H1 (cell line): ENCODE data around the gene SCN3B. TPM values are rescaled to one million over a fixed set of nuclear protein-coding genes. Genes with fewer than 3 reads are reported as not detected.

Source experiments
- CTCF ChIA-PET: fragments of 300-600 bp; sonication (Branson Sonifier 250); formaldehyde crosslinking; loops from one replicate; lab custom pipeline; 2021; ENCODE audit not compliant: partially characterized antibody; lab: Charles Lee
- POLR2A ChIA-PET: fragments of 300-600 bp; sonication (Branson Sonifier 250); formaldehyde crosslinking; loops from one replicate; lab custom pipeline; 2021; ENCODE audit warnings: inconsistent platforms; ENCODE audit not compliant: partially characterized antibody; lab: Charles Lee
- DNase-seq, 2 experiments: peaks; one replicate each; pipeline versions ENCODE4 v3.0.0 to v3.0.0-alpha.2; 2010 to 2022; ENCODE audit warnings: low spot score in 2 of 2, low read depth in 1 of 2, mixed read lengths in 1 of 2
- FAIRE-seq: peaks from 2 replicates; lab custom pipeline; 2011; peaks lifted over from hg19 to GRCh38; lab: Jason Lieb, UNC
- H2AFZ ChIP-seq: 2 replicates; pipeline ENCODE4 v1.8.1; 2012; ENCODE audit warnings: low read length, inconsistent platforms
- H2AK5ac ChIP-seq: 2 replicates; pipeline ENCODE4 v1.6.1; 2013; ENCODE audit warnings: low read depth, low read length
- H2BK120ac ChIP-seq: replicated peaks from 2 replicates; pipeline ENCODE3; 2013; ENCODE audit warnings: low read depth, low read length, inconsistent platforms
- H2BK12ac ChIP-seq: 2 replicates; pipeline ENCODE4 v1.6.1; 2013; ENCODE audit warnings: low read depth, low read length
- H2BK15ac ChIP-seq: 2 replicates; pipeline ENCODE4 v1.6.1; 2013; ENCODE audit warnings: low read length
- H2BK20ac ChIP-seq: 2 replicates; pipeline ENCODE4 v1.6.1; 2013; ENCODE audit warnings: low read length
- H2BK5ac ChIP-seq: 2 replicates; pipeline ENCODE4 v1.6.1; 2013; ENCODE audit warnings: low read depth, low read length
- H3K14ac ChIP-seq: 2 replicates; pipeline ENCODE4 v1.6.1; 2013; ENCODE audit warnings: inconsistent platforms; ENCODE audit not compliant: insufficient read length
- H3K18ac ChIP-seq: 2 replicates; pipeline ENCODE4 v1.6.1; 2013; ENCODE audit warnings: low read length; ENCODE audit errors: extremely low read depth
- H3K23ac ChIP-seq: 2 replicates; pipeline ENCODE4 v1.6.1; 2013; ENCODE audit warnings: inconsistent platforms; ENCODE audit not compliant: insufficient read length
- H3K23me2 ChIP-seq: 2 replicates; pipeline ENCODE4 v1.6.1; 2013; ENCODE audit warnings: low read depth, low read length
- H3K27ac ChIP-seq: 2 replicates; pipeline ENCODE4 v1.6.1; 2011; ENCODE audit warnings: low read depth, low read length, inconsistent platforms
- H3K27me3 ChIP-seq, 4 experiments: replicated peaks in 1 of 4; 1 replicate in 1 of 4; 2 replicates in 3 of 4; pipeline versions ENCODE4 v1.6.1 to v1.8.1; 2011 to 2013; ENCODE audit warnings: low read length in 3 of 4, mild to moderate bottlenecking in 3 of 4, inconsistent platforms in 2 of 4, mixed read lengths in 2 of 4, moderate library complexity in 1 of 4; ENCODE audit not compliant: control insufficient read depth in 3 of 4, insufficient read depth in 3 of 4; ENCODE audit errors: extremely low read depth in 1 of 4
- H3K36me3 ChIP-seq, 4 experiments: 2 replicates each; pipeline versions ENCODE4 v1.6.1 to v1.8.1; 2011 to 2013; ENCODE audit warnings: mild to moderate bottlenecking in 4 of 4, low read length in 3 of 4, moderate library complexity in 2 of 4, control low read depth in 1 of 4, inconsistent platforms in 1 of 4; ENCODE audit not compliant: insufficient read depth in 4 of 4, control insufficient read depth in 2 of 4
- H3K4ac ChIP-seq: replicated peaks from 2 replicates; pipeline ENCODE3; 2013; ENCODE audit warnings: low read length, low read depth, mixed read lengths, inconsistent platforms; ENCODE audit not compliant: insufficient read length
- H3K4me1 ChIP-seq, 4 experiments: replicated peaks in 1 of 4; 1 replicate in 1 of 4; 2 replicates in 3 of 4; pipeline versions ENCODE4 v1.6.1 to v1.8.1; 2011 to 2013; ENCODE audit warnings: low read length in 3 of 4, inconsistent platforms in 2 of 4, mixed read lengths in 1 of 4; ENCODE audit not compliant: insufficient read depth in 4 of 4, control insufficient read depth in 3 of 4
- H3K4me2 ChIP-seq, 2 experiments: 2 replicates each; pipeline versions ENCODE4 v1.6.1 to v1.8.1; 2011 to 2013; ENCODE audit warnings: low read depth in 2 of 2, low read length in 2 of 2, control low read depth in 1 of 2, inconsistent platforms in 1 of 2, mild to moderate bottlenecking in 1 of 2; ENCODE audit not compliant: insufficient read depth in 1 of 2
- H3K4me3 ChIP-seq, 4 experiments: fragments of 200-600, 300-600 bp in 1 of 4; sonication (generic), shearing (Covaris generic), sonication (Bioruptor Twin) in 1 of 4; 2 replicates each; pipeline versions ENCODE4 v1.5.1 to v1.8.1; 2011 to 2016; ENCODE audit warnings: low read length in 4 of 4, low read depth in 3 of 4, control low read depth in 2 of 4, inconsistent platforms in 2 of 4, mild to moderate bottlenecking in 2 of 4, mixed read lengths in 1 of 4, moderate library complexity in 1 of 4; ENCODE audit not compliant: insufficient read depth in 2 of 4; ENCODE audit errors: extremely low read depth in 1 of 4
- H3K56ac ChIP-seq: replicated peaks from 2 replicates; pipeline ENCODE3; 2013; ENCODE audit warnings: low read depth, mild to moderate bottlenecking, mixed read lengths, low read length, inconsistent platforms; ENCODE audit not compliant: insufficient read length
- H3K79me1 ChIP-seq: 2 replicates; pipeline ENCODE4 v1.6.1; 2013; ENCODE audit warnings: low read depth, low read length, control low read depth
- H3K79me2 ChIP-seq, 2 experiments: 2 replicates each; pipeline versions ENCODE4 v1.6.1 to v1.8.1; 2012 to 2013; ENCODE audit warnings: low read length in 2 of 2, mild to moderate bottlenecking in 2 of 2, inconsistent platforms in 1 of 2; ENCODE audit not compliant: insufficient read depth in 2 of 2, control insufficient read depth in 1 of 2
- H3K9ac ChIP-seq, 4 experiments: replicated peaks in 1 of 4; 1 replicate in 1 of 4; 2 replicates in 3 of 4; pipeline versions ENCODE4 v1.6.1 to v1.8.1; 2011 to 2013; ENCODE audit warnings: low read depth in 3 of 4, low read length in 3 of 4, control low read depth in 2 of 4, mild to moderate bottlenecking in 2 of 4, moderate library complexity in 2 of 4, inconsistent platforms in 1 of 4; ENCODE audit errors: extremely low read depth in 1 of 4
- H3K9me3 ChIP-seq, 2 experiments: 2 replicates each; pipeline versions ENCODE4 v1.6.1 to v1.8.1; 2012 to 2013; ENCODE audit warnings: mild to moderate bottlenecking in 2 of 2, moderate library complexity in 2 of 2, control low read depth in 1 of 2, inconsistent platforms in 1 of 2, low read depth in 1 of 2, low read length in 1 of 2, mixed read lengths in 1 of 2; ENCODE audit not compliant: insufficient read depth in 2 of 2
- H4K20me1 ChIP-seq, 2 experiments: replicated peaks in 1 of 2; 2 replicates each; pipeline versions ENCODE3 to v1.8.1; 2011 to 2013; ENCODE audit warnings: inconsistent platforms in 2 of 2, low read length in 2 of 2, mild to moderate bottlenecking in 1 of 2; ENCODE audit not compliant: insufficient read depth in 2 of 2, control insufficient read depth in 1 of 2
- H4K5ac ChIP-seq: 2 replicates; pipeline ENCODE4 v1.6.1; 2013; ENCODE audit warnings: low read length, low read depth, mixed read lengths, inconsistent platforms; ENCODE audit not compliant: insufficient read length
- H4K8ac ChIP-seq: 2 replicates; pipeline ENCODE4 v1.8.0; 2013; ENCODE audit warnings: mild to moderate bottlenecking, moderate library complexity, low read length, inconsistent platforms; ENCODE audit not compliant: insufficient read depth; ENCODE audit errors: extremely low read depth
- H4K91ac ChIP-seq: replicated peaks from 2 replicates; pipeline ENCODE3; 2013; ENCODE audit warnings: low read length, mixed read lengths, inconsistent platforms; ENCODE audit not compliant: insufficient read length
- CHD1 ChIP-seq: IDR thresholded peaks from 2 replicates; pipeline ENCODE4 v1.6.1; 2012; ENCODE audit warnings: low read depth, low read length, improper control_type of control experiment
- CREB1 ChIP-seq: IDR thresholded peaks from 2 replicates; pipeline ENCODE4 v1.6.1; 2012; ENCODE audit warnings: inconsistent platforms
- CTBP2 ChIP-seq: IDR thresholded peaks from 2 replicates; pipeline ENCODE4 v1.7.0; 2011; ENCODE audit warnings: borderline replicate concordance, mild to moderate bottlenecking, moderate library complexity, mixed read lengths, low read length; ENCODE audit not compliant: insufficient read depth, insufficient read length
- EGR1 ChIP-seq: IDR thresholded peaks from 2 replicates; pipeline ENCODE4 v1.6.1; 2011; ENCODE audit warnings: low read depth, low read length, borderline replicate concordance
- HDAC6 ChIP-seq: IDR thresholded peaks from one replicate; pipeline ENCODE4 v1.7.1; 2012; ENCODE audit warnings: low read depth, mild to moderate bottlenecking, inconsistent platforms, low read length, moderate library complexity
- RXRA ChIP-seq: IDR thresholded peaks from 2 replicates; pipeline ENCODE4 v1.6.1; 2011; ENCODE audit warnings: low read depth, mild to moderate bottlenecking, low read length, moderate library complexity; ENCODE audit not compliant: insufficient read depth
- SIRT6 ChIP-seq: IDR thresholded peaks from one replicate; pipeline ENCODE4 v1.7.1; 2012; ENCODE audit warnings: low read length, inconsistent platforms
- SUZ12 ChIP-seq: fragments of 200-600 bp; sonication (generic); IDR thresholded peaks from 2 replicates; pipeline ENCODE4 v1.6.1; 2012; ENCODE audit warnings: mild to moderate bottlenecking, inconsistent platforms, low read length, moderate library complexity, mixed read lengths
- TAF7 ChIP-seq: optimal IDR thresholded peaks from 2 replicates; pipeline ENCODE3; 2011; ENCODE audit warnings: low read depth, mild to moderate bottlenecking, inconsistent platforms, low read length, moderate library complexity, borderline replicate concordance
- WGBS, 2 experiments: shearing (Covaris generic) in 1 of 2; methylation state at CpG; one replicate each; pipeline versions ENCODE4 v1.1.6 to v1.1.7; 2013 to 2015; ENCODE audit warnings: low lambda C conversion rate in 2 of 2, mixed read lengths in 2 of 2, inconsistent platforms in 1 of 2, low coverage in 1 of 2, missing lambda C conversion rate in 1 of 2; ENCODE audit not compliant: insufficient replicate concordance in 2 of 2, insufficient coverage in 1 of 2, insufficient read length in 1 of 2; ENCODE audit errors: extremely low coverage in 1 of 2, missing lambda C conversion rate in 1 of 2; 5-methylcytosine and 5-hydroxymethylcytosine counted together
- polyA plus RNA-seq, 7 experiments: library from polyadenylated mRNA; depleted of rRNA in 3 of 7; stranded (reverse) in 5 of 7; unstranded in 2 of 7; fragments of >200 nt in 5 of 7; fragments of 200-250 nt in 2 of 7; gene quantifications; 1 replicate in 5 of 7; 2 replicates in 1 of 7; 4 replicates in 1 of 7; pipeline versions ENCODE4 v1.2.1 to v1.2.3, GENCODE V29; 2011 to 2013; ENCODE audit warnings: missing spikeins in 2 of 7, mixed read lengths in 2 of 7
- total RNA-seq: library from RNA; stranded (reverse); fragmentation: NEBNext Ultra II Directional; extraction: Animal tissue kit (Norgen Biotek cat#: 25700); gene quantifications from 2 replicates; pipeline ENCODE4 v1.2.1, GENCODE V29; 2021
- TF ChIP-seq, protein P1 (sequence below): IDR thresholded peaks from 2 replicates; pipeline ENCODE4 v1.6.1; 2012; ENCODE audit warnings: inconsistent platforms
- TF ChIP-seq, protein P2 (sequence below): IDR thresholded peaks from 2 replicates; pipeline ENCODE4 v1.6.1; 2012; ENCODE audit warnings: low read length, inconsistent platforms

The SCN3B gene
- total and polyA plus RNA-seq, 2 of the 8 experiments (the other 6 are each of a cell fraction or from before 2014, with no cell fraction given) = 0.67 to 1.1 TPM

DNA sequence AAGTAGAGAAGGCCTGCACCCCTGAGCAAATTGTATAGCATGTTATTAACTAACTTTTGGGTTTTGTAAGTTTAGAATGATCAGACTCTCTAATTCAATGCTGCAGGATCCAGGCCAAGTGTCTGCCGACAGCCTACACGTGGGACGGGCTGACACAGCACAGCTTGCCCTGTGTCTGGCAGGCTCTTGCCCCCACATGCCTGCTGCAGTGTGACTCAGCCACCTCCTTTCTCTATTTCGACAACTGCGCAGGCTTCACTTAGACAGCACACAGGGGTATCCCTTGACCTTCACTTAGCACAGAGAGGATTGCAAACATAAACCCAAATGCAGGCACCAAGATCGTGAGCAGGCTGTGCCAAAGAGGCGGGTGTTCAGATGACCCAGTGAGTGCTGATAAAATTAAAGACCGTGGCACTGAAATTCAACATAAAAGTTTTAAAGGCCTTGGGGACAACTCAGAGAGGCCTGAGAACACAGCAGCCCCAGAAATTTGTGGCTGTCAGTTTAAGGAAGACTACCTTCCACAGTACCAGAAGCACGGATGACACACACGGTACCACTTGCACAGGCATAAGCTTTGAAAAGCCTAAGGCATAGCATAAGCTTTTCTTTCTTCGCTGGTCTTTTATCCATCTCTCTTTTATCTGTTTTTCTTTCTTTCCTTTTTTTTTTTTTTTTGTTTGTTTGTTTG is 37.8 kb downstream of the SCN3B start:
- Histone ChIP-seq H4K5ac (no peak overlapping the region), H4K91ac (no peak overlapping the region), H3K9ac (no peak overlapping the region), H3K4me2 (no peak overlapping the region), H3K79me1 (no peaks in the 10 kb centered on the region), H2BK15ac (no peak overlapping the region), H3K18ac (no peak overlapping the region), H2BK20ac (no peak overlapping the region), H2BK5ac (no peak overlapping the region), H3K56ac (no peak overlapping the region), H3K27ac (no peak overlapping the region), H3K9me3 (no peaks in the 10 kb centered on the region), H3K14ac (no peak overlapping the region), H3K36me3 (peaks cover 4 to 28% (median 22%) of the 10 kb centered on the region in 4 experiments; a peak in 7 of 8 replicates), H4K20me1 (peaks cover 0 to 2% of the 10 kb centered on the region in 2 experiments), H3K23me2 (no peaks in the 10 kb centered on the region), H4K8ac (no peak overlapping the region), H2AFZ (no peak overlapping the region), H3K23ac (no peak overlapping the region), H3K4me1 (no peaks in the 10 kb centered on the region), H2AK5ac (no peak overlapping the region), H3K27me3 (no peaks in the 10 kb centered on the region), H3K4me3 (no peak overlapping the region), H3K79me2 (no peaks in the 10 kb centered on the region), H2BK120ac (no peak overlapping the region), H2BK12ac (no peak overlapping the region), H3K4ac (no peak overlapping the region)
- FAIRE-seq (no peak), DNase-seq (no peak)
- WGBS, 2 experiments = 95% methylated on average over 10 of the region's 11 CpGs; no CpG with 5 or more reads in 1 of the 2 experiments
- CTCF ChIA-PET = interaction anchor here (1.3 kb wide), 1 partner anchor 14 kb away, joined by 4 read pairs; no protein-coding TSS in a partner anchor
- POLR2A ChIA-PET = no interaction called here
- TF ChIP-seq SUZ12 = no peak
- TF ChIP-seq, protein P1, sequence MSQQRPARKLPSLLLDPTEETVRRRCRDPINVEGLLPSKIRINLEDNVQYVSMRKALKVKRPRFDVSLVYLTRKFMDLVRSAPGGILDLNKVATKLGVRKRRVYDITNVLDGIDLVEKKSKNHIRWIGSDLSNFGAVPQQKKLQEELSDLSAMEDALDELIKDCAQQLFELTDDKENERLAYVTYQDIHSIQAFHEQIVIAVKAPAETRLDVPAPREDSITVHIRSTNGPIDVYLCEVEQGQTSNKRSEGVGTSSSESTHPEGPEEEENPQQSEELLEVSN = no peak
- no peak for TF ChIP-seq TAF7
- TF ChIP-seq RXRA = no peak
- TF ChIP-seq, protein P2, sequence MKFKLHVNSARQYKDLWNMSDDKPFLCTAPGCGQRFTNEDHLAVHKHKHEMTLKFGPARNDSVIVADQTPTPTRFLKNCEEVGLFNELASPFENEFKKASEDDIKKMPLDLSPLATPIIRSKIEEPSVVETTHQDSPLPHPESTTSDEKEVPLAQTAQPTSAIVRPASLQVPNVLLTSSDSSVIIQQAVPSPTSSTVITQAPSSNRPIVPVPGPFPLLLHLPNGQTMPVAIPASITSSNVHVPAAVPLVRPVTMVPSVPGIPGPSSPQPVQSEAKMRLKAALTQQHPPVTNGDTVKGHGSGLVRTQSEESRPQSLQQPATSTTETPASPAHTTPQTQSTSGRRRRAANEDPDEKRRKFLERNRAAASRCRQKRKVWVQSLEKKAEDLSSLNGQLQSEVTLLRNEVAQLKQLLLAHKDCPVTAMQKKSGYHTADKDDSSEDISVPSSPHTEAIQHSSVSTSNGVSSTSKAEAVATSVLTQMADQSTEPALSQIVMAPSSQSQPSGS = no peak
- TF ChIP-seq CREB1 = no peak
- no peak for TF ChIP-seq CTBP2
- no peak for TF ChIP-seq CHD1
- TF ChIP-seq EGR1 = no peak
- no peak for TF ChIP-seq SIRT6
- TF ChIP-seq HDAC6 = no peak
